GM23338 (cell line): ENCODE results near the gene HELZ. TPM values are rescaled to one million over a fixed set of nuclear protein-coding genes. Genes with fewer than 3 reads are reported as not detected.

ENCODE experiments used
- ATAC-seq: fragments of 200-7000 bp; cut with Tn5 transposase; 3 replicates; pipeline ENCODE4 v1.9.1; 2020
- DNase-seq: peaks from one replicate; pipeline ENCODE4 v3.0.0-alpha.2; 2015; ENCODE audit warnings: low spot score
- H2AFZ ChIP-seq: fragments of 200-600 bp; sonication (generic); 2 replicates; pipeline ENCODE4 v1.8.0; 2016; ENCODE audit warnings: antibody characterized with exemption, mild to moderate bottlenecking, moderate library complexity
- H3F3A ChIP-seq: fragments of 200-600 bp; sonication (generic); replicated peaks from 2 replicates; pipeline ENCODE4 v1.8.0; 2017; ENCODE audit warnings: antibody characterized with exemption, mixed run types, low read depth
- H3K27ac ChIP-seq: fragments of 200-600 bp; sonication (generic); 2 replicates; pipeline ENCODE4 v1.6.1; 2016; ENCODE audit warnings: low read depth
- H3K27me3 ChIP-seq: fragments of 200-600 bp; sonication (generic); 2 replicates; pipeline ENCODE4 v1.8.0; 2016; ENCODE audit warnings: mild to moderate bottlenecking, mixed run types, moderate library complexity; ENCODE audit not compliant: insufficient read depth
- H3K36me3 ChIP-seq: fragments of 200-600 bp; sonication (generic); 2 replicates; pipeline ENCODE4 v1.8.0; 2016; ENCODE audit warnings: mild to moderate bottlenecking; ENCODE audit not compliant: insufficient read depth
- H3K4me1 ChIP-seq: fragments of 200-600 bp; sonication (generic); 2 replicates; pipeline ENCODE4 v1.8.0; 2016; ENCODE audit warnings: mild to moderate bottlenecking, moderate library complexity; ENCODE audit not compliant: insufficient read depth
- H3K4me2 ChIP-seq: fragments of 200-600 bp; sonication (generic); 2 replicates; pipeline ENCODE4 v1.7.1; 2017; ENCODE audit warnings: mixed run types
- H3K4me3 ChIP-seq: fragments of 200-600 bp; sonication (generic); 2 replicates; pipeline ENCODE4 v1.6.1; 2016; ENCODE audit warnings: mixed run types
- H3K79me2 ChIP-seq: fragments of 200-600 bp; sonication (generic); replicated peaks from 2 replicates; pipeline ENCODE4 v1.8.0; 2017; ENCODE audit warnings: mild to moderate bottlenecking; ENCODE audit not compliant: insufficient read depth
- H3K9me2 ChIP-seq: fragments of 200-600 bp; sonication (generic); 2 replicates; pipeline ENCODE4 v1.8.0; 2017; ENCODE audit not compliant: insufficient read depth
- H4K20me1 ChIP-seq: fragments of 200-600 bp; sonication (generic); replicated peaks from 2 replicates; pipeline ENCODE4 v1.8.0; 2017; ENCODE audit warnings: mild to moderate bottlenecking; ENCODE audit not compliant: insufficient read depth
- H3K27ac Mint-ChIP-seq: 2 replicates; pipeline ENCODE4 v1.8.0; 2020; ENCODE audit warnings: inconsistent platforms, mild to moderate bottlenecking, moderate library complexity, mixed read lengths
- H3K27me3 Mint-ChIP-seq: 3 replicates; pipeline ENCODE4 v1.8.0; 2022; ENCODE audit warnings: low read depth, mild to moderate bottlenecking, moderate library complexity, mixed read lengths, inconsistent platforms; ENCODE audit not compliant: insufficient read depth, poor library complexity
- H3K36me3 Mint-ChIP-seq: 3 replicates; pipeline ENCODE4 v1.8.0; 2021; ENCODE audit warnings: low read depth, mild to moderate bottlenecking, inconsistent platforms, moderate library complexity, mixed read lengths
- H3K4me1 Mint-ChIP-seq: 3 replicates; pipeline ENCODE4 v1.8.0; 2020; ENCODE audit warnings: mild to moderate bottlenecking, inconsistent platforms, mixed read lengths
- H3K4me3 Mint-ChIP-seq: 3 replicates; pipeline ENCODE4 v1.8.0; 2021; ENCODE audit warnings: moderate library complexity, mild to moderate bottlenecking, inconsistent platforms, mixed read lengths
- H3K9me3 Mint-ChIP-seq: 3 replicates; pipeline ENCODE4 v1.8.0; 2020; ENCODE audit warnings: moderate library complexity, mild to moderate bottlenecking, inconsistent platforms, mixed read lengths
- CREB1 ChIP-seq: fragments of 250-450 bp; sonication (Bioruptor Pico); IDR thresholded peaks from 2 replicates; pipeline ENCODE4 v1.5.0; 2020; ENCODE audit warnings: low read depth, mild to moderate bottlenecking, moderate library complexity
- EZH2 ChIP-seq: fragments of 200-600 bp; sonication (generic); IDR thresholded peaks from one replicate; pipeline ENCODE4 v1.8.0; 2017; ENCODE audit warnings: antibody characterized with exemption, mild to moderate bottlenecking, low read depth; ENCODE audit not compliant: unreplicated experiment
- EZH2phosphoT487 ChIP-seq: fragments of 200-600 bp; sonication (generic); IDR thresholded peaks from one replicate; pipeline ENCODE4 v1.8.1; 2018; ENCODE audit warnings: antibody characterized with exemption; ENCODE audit not compliant: unreplicated experiment
- JUNB ChIP-seq: IDR thresholded peaks from one replicate; pipeline ENCODE4 v1.6.1; 2016; ENCODE audit warnings: antibody characterized with exemption; ENCODE audit not compliant: unreplicated experiment
- NANOG ChIP-seq: IDR thresholded peaks from 2 replicates; pipeline ENCODE4 v1.6.1; 2016; ENCODE audit warnings: antibody characterized with exemption, borderline replicate concordance
- POLR2AphosphoS5 ChIP-seq: IDR thresholded peaks from 2 replicates; pipeline ENCODE4 v1.6.1; 2016; ENCODE audit warnings: antibody characterized with exemption, low read depth
- STAT1 ChIP-seq: IDR thresholded peaks from one replicate; pipeline ENCODE4 v1.6.1; 2016; ENCODE audit warnings: antibody characterized with exemption; ENCODE audit not compliant: unreplicated experiment
- ZNF114 ChIP-seq: fragments of 250-450 bp; sonication (Bioruptor Pico); IDR thresholded peaks from 2 replicates; pipeline ENCODE4 v1.5.0; 2020; ENCODE audit warnings: mild to moderate bottlenecking, moderate library complexity
- ZNF331 ChIP-seq: fragments of 250-450 bp; sonication (Bioruptor Pico); IDR thresholded peaks from 2 replicates; pipeline ENCODE4 v1.5.0; 2020; ENCODE audit warnings: low read depth, mild to moderate bottlenecking, moderate library complexity
- polyA plus RNA-seq: library from polyadenylated mRNA; unstranded; fragments of >200 nt; fragmentation: Nextera tagmentation; extraction: Ambion mirVana; gene quantifications from 2 replicates; pipeline ENCODE4 v1.2.1, GENCODE V29; 2016
- total RNA-seq: library from RNA; depleted of rRNA; stranded (reverse); fragments of >200 nt; shearing (Covaris generic); gene quantifications from 2 replicates; pipeline ENCODE4 v1.2.3, GENCODE V29; 2014
- TF ChIP-seq, protein P1 (sequence below): IDR thresholded peaks from one replicate; pipeline ENCODE4 v1.6.1; 2018; ENCODE audit warnings: antibody characterized with exemption; ENCODE audit not compliant: unreplicated experiment
- TF ChIP-seq, protein P2 (sequence below): IDR thresholded peaks from 2 replicates; pipeline ENCODE4 v1.6.1; 2016; ENCODE audit warnings: antibody characterized with exemption
- TF ChIP-seq, protein P3 (sequence below): fragments of 250-450 bp; sonication (Bioruptor Pico); IDR thresholded peaks from 2 replicates; pipeline ENCODE4 v1.5.0; 2020; ENCODE audit warnings: mild to moderate bottlenecking, moderate library complexity

Gene HELZ
- total and polyA plus RNA-seq, 2 experiments from 2014 or later: 38.9 to 62.0 TPM

DNA sequence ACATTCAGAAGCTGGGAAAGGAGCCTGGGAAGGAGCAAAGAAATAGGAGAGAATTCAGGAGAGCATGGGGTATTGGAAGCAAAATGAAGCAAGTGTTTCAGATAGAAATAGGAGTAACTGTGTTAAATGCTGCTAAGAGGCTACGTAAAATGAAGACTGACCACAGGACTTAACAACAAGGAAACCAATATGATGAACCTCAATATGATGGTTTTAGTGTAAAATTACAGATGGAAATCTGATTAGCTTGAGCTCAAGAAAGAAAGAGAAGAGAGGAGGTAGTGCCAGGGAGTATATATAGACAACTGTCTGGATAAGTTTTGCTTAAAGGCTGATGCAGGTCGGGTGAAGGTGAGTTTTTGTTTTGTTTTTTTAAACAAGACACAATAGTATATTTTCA lies 92.2 kb downstream of the HELZ start:
- peaks cover 14% of the 10 kb centered on the region for H3K4me1 Mint-ChIP-seq
- Histone ChIP-seq H3F3A (no peaks in the 10 kb centered on the region), H3K36me3 (no peaks in the 10 kb centered on the region), H3K27ac (no peak overlapping the region), H3K4me1 (peaks cover 4% of the 10 kb centered on the region), H3K27me3 (no peaks in the 10 kb centered on the region), H3K9me2 (no peaks in the 10 kb centered on the region), H3K4me3 (no peak overlapping the region), H4K20me1 (no peaks in the 10 kb centered on the region), H2AFZ (no peak overlapping the region), H3K4me2 (no peak overlapping the region), H3K79me2 (no peaks in the 10 kb centered on the region)
- no peaks in the 10 kb centered on the region; the same call in 2 of the 3 replicates for H3K9me3 Mint-ChIP-seq
- DNase-seq (no peak), ATAC-seq (no peak)
- no peak for TF ChIP-seq POLR2AphosphoS5
- peak overlapping the region; percentile 12; the same call in 1 of the 2 replicates for H3K27ac Mint-ChIP-seq
- no peaks in the 10 kb centered on the region for H3K27me3 Mint-ChIP-seq
- H3K4me3 Mint-ChIP-seq: no peak overlapping the region
- H3K36me3 Mint-ChIP-seq: peaks cover 9% of the 10 kb centered on the region; the same call in 2 of the 3 replicates

DNA sequence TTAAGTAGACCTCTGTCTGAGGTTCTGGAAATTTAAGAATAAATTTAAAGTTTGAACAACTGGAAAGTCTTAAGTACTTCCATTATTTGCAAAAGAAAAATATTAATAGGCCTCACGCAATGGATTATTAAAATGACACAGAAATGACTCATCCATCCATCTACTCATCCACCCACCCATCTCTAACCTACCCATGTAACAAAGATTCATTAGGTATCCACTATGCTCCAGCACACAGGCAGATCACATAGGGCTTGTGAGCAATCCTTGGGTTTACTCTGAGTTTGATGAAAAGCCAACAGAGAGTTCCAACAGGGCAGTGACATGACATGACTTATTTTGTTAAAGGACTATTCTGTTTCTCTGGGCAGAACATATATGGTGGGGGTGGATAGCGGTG lies 93.3 kb downstream of the HELZ start:
- Mint-ChIP-seq H3K4me3 (no peak overlapping the region), H3K9me3 (no peaks in the 10 kb centered on the region; the same call in 2 of the 3 replicates), H3K27me3 (no peaks in the 10 kb centered on the region), H3K36me3 (peaks cover 10% of the 10 kb centered on the region; the same call in 2 of the 3 replicates), H3K4me1 (peaks cover 14% of the 10 kb centered on the region), H3K27ac (peak overlapping the region; percentile 6; the same call in 1 of the 2 replicates)
- Histone ChIP-seq H3F3A (no peaks in the 10 kb centered on the region), H3K27ac (no peak overlapping the region), H3K9me2 (no peaks in the 10 kb centered on the region), H3K4me1 (peaks cover 4% of the 10 kb centered on the region), H3K4me3 (no peak overlapping the region), H3K79me2 (no peaks in the 10 kb centered on the region), H3K4me2 (no peak overlapping the region), H3K27me3 (no peaks in the 10 kb centered on the region), H4K20me1 (no peaks in the 10 kb centered on the region), H3K36me3 (no peaks in the 10 kb centered on the region), H2AFZ (no peak overlapping the region)
- DNase-seq (no peak), ATAC-seq (no peak)
- TF ChIP-seq, protein P1, sequence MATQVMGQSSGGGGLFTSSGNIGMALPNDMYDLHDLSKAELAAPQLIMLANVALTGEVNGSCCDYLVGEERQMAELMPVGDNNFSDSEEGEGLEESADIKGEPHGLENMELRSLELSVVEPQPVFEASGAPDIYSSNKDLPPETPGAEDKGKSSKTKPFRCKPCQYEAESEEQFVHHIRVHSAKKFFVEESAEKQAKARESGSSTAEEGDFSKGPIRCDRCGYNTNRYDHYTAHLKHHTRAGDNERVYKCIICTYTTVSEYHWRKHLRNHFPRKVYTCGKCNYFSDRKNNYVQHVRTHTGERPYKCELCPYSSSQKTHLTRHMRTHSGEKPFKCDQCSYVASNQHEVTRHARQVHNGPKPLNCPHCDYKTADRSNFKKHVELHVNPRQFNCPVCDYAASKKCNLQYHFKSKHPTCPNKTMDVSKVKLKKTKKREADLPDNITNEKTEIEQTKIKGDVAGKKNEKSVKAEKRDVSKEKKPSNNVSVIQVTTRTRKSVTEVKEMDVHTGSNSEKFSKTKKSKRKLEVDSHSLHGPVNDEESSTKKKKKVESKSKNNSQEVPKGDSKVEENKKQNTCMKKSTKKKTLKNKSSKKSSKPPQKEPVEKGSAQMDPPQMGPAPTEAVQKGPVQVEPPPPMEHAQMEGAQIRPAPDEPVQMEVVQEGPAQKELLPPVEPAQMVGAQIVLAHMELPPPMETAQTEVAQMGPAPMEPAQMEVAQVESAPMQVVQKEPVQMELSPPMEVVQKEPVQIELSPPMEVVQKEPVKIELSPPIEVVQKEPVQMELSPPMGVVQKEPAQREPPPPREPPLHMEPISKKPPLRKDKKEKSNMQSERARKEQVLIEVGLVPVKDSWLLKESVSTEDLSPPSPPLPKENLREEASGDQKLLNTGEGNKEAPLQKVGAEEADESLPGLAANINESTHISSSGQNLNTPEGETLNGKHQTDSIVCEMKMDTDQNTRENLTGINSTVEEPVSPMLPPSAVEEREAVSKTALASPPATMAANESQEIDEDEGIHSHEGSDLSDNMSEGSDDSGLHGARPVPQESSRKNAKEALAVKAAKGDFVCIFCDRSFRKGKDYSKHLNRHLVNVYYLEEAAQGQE: no peak
- no peak for TF ChIP-seq STAT1
- no peak for TF ChIP-seq EZH2phosphoT487
- no peak for TF ChIP-seq JUNB
- TF ChIP-seq EZH2: no peak
- no peak for TF ChIP-seq ZNF114 (CRISPR knock-in tag)
- TF ChIP-seq, protein P2, sequence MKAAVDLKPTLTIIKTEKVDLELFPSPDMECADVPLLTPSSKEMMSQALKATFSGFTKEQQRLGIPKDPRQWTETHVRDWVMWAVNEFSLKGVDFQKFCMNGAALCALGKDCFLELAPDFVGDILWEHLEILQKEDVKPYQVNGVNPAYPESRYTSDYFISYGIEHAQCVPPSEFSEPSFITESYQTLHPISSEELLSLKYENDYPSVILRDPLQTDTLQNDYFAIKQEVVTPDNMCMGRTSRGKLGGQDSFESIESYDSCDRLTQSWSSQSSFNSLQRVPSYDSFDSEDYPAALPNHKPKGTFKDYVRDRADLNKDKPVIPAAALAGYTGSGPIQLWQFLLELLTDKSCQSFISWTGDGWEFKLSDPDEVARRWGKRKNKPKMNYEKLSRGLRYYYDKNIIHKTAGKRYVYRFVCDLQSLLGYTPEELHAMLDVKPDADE: no peak
- TF ChIP-seq NANOG: no peak
- TF ChIP-seq POLR2AphosphoS5: no peak
- no peak for TF ChIP-seq CREB1 (CRISPR knock-in tag)
- TF ChIP-seq ZNF331 (CRISPR knock-in tag): no peak
- TF ChIP-seq, protein P3, sequence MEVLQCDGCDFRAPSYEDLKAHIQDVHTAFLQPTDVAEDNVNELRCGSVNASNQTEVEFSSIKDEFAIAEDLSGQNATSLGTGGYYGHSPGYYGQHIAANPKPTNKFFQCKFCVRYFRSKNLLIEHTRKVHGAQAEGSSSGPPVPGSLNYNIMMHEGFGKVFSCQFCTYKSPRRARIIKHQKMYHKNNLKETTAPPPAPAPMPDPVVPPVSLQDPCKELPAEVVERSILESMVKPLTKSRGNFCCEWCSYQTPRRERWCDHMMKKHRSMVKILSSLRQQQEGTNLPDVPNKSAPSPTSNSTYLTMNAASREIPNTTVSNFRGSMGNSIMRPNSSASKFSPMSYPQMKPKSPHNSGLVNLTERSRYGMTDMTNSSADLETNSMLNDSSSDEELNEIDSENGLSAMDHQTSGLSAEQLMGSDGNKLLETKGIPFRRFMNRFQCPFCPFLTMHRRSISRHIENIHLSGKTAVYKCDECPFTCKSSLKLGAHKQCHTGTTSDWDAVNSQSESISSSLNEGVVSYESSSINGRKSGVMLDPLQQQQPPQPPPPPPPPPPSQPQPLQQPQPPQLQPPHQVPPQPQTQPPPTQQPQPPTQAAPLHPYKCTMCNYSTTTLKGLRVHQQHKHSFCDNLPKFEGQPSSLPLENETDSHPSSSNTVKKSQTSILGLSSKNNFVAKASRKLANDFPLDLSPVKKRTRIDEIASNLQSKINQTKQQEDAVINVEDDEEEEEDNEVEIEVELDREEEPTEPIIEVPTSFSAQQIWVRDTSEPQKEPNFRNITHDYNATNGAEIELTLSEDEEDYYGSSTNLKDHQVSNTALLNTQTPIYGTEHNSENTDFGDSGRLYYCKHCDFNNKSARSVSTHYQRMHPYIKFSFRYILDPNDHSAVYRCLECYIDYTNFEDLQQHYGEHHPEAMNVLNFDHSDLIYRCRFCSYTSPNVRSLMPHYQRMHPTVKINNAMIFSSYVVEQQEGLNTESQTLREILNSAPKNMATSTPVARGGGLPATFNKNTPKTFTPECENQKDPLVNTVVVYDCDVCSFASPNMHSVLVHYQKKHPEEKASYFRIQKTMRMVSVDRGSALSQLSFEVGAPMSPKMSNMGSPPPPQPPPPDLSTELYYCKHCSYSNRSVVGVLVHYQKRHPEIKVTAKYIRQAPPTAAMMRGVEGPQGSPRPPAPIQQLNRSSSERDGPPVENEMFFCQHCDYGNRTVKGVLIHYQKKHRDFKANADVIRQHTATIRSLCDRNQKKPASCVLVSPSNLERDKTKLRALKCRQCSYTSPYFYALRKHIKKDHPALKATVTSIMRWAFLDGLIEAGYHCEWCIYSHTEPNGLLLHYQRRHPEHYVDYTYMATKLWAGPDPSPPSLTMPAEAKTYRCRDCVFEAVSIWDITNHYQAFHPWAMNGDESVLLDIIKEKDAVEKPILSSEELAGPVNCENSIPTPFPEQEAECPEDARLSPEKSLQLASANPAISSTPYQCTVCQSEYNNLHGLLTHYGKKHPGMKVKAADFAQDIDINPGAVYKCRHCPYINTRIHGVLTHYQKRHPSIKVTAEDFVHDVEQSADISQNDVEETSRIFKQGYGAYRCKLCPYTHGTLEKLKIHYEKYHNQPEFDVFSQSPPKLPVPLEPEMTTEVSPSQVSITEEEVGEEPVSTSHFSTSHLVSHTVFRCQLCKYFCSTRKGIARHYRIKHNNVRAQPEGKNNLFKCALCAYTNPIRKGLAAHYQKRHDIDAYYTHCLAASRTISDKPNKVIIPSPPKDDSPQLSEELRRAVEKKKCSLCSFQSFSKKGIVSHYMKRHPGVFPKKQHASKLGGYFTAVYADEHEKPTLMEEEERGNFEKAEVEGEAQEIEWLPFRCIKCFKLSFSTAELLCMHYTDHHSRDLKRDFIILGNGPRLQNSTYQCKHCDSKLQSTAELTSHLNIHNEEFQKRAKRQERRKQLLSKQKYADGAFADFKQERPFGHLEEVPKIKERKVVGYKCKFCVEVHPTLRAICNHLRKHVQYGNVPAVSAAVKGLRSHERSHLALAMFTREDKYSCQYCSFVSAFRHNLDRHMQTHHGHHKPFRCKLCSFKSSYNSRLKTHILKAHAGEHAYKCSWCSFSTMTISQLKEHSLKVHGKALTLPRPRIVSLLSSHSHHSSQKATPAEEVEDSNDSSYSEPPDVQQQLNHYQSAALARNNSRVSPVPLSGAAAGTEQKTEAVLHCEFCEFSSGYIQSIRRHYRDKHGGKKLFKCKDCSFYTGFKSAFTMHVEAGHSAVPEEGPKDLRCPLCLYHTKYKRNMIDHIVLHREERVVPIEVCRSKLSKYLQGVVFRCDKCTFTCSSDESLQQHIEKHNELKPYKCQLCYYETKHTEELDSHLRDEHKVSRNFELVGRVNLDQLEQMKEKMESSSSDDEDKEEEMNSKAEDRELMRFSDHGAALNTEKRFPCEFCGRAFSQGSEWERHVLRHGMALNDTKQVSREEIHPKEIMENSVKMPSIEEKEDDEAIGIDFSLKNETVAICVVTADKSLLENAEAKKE (CRISPR knock-in tag): no peak
